HFF-Myc (cell line): ENCODE data around the gene SCAMP2.

Experiments
- DNase-seq: peaks from one replicate; pipeline ENCODE4 v3.0.0-alpha.2; 2011; ENCODE audit warnings: low read depth; ENCODE audit errors: extremely low read depth
- H3K4me3 ChIP-seq: replicated peaks from 2 replicates; pipeline ENCODE4 v1.5.1; 2011; ENCODE audit warnings: low read depth, mild to moderate bottlenecking, control low read depth, low read length
- CTCF ChIP-seq: IDR thresholded peaks from 2 replicates; pipeline ENCODE4 v1.5.1; 2012; ENCODE audit warnings: mild to moderate bottlenecking, low read depth, low read length, control low read depth; ENCODE audit errors: missing control alignments

SCAMP2 gene

GRCh38 chr15:74869726-74870407, 3.3 kb downstream of the SCAMP2 start:
- TF ChIP-seq CTCF, result no peak
- H3K4me3 ChIP-seq, result no peak overlapping the region
- no peak for DNase-seq

GRCh38 chr15:74869372-74869725, 3.8 kb downstream of the SCAMP2 start:
- DNase-seq, result no peak
- H3K4me3 ChIP-seq, result no peak overlapping the region
- no peak for TF ChIP-seq CTCF

- H3K4me3 ChIP-seq, result no peak overlapping the region
- no peak for TF ChIP-seq CTCF
- no peak for DNase-seq
These were observed 5.1 kb downstream of the SCAMP2 start for GRCh38 chr15:74868059-74868458.

GRCh38 chr15:74867466-74868038, 5.6 kb downstream of the SCAMP2 start:
- H3K4me3 ChIP-seq, result no peak overlapping the region
- TF ChIP-seq CTCF, result no peak
- no peak for DNase-seq

- no peak for TF ChIP-seq CTCF
These were observed 7.1 kb downstream of the SCAMP2 start for GRCh38 chr15:74866090-74866489.

GRCh38 chr15:74865316-74865715, 7.8 kb downstream of the SCAMP2 start:
- H3K4me3 ChIP-seq, result no peak overlapping the region
- DNase-seq, result no peak
- TF ChIP-seq CTCF, result no peak

More at GRCh38 chr15:74866090-74866489, 7.1 kb downstream of the SCAMP2 start:
- no peak for DNase-seq
- H3K4me3 ChIP-seq, result no peak overlapping the region
